ENCODE measurements around the gene ARID1B.

DNA sequence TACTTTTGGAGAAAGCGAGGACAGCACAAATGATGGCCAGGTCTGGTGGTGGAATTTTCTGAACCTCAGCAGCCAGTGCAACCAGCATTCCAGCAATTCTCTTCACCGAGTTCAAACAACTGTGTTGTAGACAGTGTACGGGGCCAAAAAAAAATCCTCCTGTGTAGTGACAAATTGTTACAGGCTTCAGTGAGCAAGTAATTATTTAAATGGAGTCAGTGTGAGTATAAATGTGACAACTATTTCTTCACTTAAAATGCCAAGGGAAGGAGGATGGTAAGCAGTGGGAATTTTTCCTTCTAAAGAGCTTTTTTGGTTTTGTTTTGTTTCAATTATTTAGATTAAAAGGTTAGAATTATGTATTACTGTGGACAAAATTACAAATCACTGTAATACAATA, 392.0 kb downstream of the ARID1B start:
- no peak for TF ChIP-seq CTCF (IDR thresholded peaks at IDR 0.05; ENCODE audit: low read length)
- no peak for TF ChIP-seq EZH2 (IDR thresholded peaks at IDR 0.05; ENCODE audit: borderline replicate concordance, low read length)

Data from OCI-LY1 (cell line).